Hepatocyte (in vitro differentiated cells): ENCODE data around the gene DNTT.

Source experiments
- EZH2 ChIP-seq: fragments of 200-600 bp; sonication (generic); IDR thresholded peaks from 2 replicates; pipeline ENCODE4 v1.6.1; 2016; ENCODE audit warnings: antibody characterized with exemption, mild to moderate bottlenecking, borderline replicate concordance
- EZH2phosphoT487 ChIP-seq: fragments of 200-600 bp; sonication (generic); IDR thresholded peaks from one replicate; pipeline ENCODE4 v1.6.1; 2018; ENCODE audit warnings: antibody characterized with exemption, mild to moderate bottlenecking, low read depth, moderate library complexity; ENCODE audit not compliant: unreplicated experiment, severe bottlenecking
- TF ChIP-seq, protein P1 (sequence below): fragments of 200-600 bp; sonication (generic); IDR thresholded peaks from 2 replicates; pipeline ENCODE4 v1.5.1; 2016; ENCODE audit warnings: antibody characterized with exemption, mild to moderate bottlenecking; ENCODE audit not compliant: poor library complexity

DNA sequence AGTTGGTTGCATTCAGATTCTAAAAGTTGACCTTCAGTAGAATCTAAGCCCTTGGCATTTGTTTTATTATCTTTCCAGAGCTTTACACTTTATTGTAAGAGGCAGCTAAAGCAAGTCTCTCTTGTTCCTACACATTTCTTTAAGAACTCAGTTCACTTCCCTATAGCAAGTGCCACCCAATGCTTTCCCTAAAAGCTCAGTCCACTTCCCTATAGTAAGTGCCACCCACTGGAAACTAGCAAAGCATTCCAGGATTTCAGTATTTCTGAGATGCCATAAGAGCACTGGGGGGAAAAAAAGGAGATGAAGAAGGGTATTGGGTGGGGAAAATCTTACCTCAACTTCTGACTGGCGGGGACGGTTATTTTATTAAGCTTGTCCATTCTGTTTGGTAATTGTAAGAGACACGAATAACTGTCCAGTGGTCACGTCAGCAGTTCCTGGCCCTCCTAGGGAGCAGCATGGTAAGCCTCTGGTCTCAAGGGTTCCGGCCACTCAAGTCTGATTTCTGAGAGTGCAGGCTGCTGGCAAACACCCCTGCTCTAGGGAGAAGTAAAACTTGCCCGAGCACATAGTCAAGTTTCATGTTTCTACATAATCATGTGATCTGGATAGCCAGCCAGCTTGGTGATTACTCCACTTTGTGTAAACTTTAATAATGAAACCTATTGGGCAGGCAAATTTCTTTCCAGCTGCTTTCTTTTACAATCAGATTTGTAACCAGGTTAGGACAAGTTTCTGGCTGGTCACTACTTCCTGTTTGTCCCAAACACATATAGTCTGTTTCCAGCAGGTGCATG lies 33.0 kb upstream of the DNTT start, which contains the start of gene BLNK:
- TF ChIP-seq, protein P1, sequence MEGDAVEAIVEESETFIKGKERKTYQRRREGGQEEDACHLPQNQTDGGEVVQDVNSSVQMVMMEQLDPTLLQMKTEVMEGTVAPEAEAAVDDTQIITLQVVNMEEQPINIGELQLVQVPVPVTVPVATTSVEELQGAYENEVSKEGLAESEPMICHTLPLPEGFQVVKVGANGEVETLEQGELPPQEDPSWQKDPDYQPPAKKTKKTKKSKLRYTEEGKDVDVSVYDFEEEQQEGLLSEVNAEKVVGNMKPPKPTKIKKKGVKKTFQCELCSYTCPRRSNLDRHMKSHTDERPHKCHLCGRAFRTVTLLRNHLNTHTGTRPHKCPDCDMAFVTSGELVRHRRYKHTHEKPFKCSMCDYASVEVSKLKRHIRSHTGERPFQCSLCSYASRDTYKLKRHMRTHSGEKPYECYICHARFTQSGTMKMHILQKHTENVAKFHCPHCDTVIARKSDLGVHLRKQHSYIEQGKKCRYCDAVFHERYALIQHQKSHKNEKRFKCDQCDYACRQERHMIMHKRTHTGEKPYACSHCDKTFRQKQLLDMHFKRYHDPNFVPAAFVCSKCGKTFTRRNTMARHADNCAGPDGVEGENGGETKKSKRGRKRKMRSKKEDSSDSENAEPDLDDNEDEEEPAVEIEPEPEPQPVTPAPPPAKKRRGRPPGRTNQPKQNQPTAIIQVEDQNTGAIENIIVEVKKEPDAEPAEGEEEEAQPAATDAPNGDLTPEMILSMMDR = no peak
- TF ChIP-seq EZH2 (no peak), EZH2phosphoT487 (no peak)
